ENCODE results near the gene CEP41.

Gene CEP41, protein sequence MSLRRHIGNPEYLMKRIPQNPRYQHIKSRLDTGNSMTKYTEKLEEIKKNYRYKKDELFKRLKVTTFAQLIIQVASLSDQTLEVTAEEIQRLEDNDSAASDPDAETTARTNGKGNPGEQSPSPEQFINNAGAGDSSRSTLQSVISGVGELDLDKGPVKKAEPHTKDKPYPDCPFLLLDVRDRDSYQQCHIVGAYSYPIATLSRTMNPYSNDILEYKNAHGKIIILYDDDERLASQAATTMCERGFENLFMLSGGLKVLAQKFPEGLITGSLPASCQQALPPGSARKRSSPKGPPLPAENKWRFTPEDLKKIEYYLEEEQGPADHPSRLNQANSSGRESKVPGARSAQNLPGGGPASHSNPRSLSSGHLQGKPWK

DNA sequence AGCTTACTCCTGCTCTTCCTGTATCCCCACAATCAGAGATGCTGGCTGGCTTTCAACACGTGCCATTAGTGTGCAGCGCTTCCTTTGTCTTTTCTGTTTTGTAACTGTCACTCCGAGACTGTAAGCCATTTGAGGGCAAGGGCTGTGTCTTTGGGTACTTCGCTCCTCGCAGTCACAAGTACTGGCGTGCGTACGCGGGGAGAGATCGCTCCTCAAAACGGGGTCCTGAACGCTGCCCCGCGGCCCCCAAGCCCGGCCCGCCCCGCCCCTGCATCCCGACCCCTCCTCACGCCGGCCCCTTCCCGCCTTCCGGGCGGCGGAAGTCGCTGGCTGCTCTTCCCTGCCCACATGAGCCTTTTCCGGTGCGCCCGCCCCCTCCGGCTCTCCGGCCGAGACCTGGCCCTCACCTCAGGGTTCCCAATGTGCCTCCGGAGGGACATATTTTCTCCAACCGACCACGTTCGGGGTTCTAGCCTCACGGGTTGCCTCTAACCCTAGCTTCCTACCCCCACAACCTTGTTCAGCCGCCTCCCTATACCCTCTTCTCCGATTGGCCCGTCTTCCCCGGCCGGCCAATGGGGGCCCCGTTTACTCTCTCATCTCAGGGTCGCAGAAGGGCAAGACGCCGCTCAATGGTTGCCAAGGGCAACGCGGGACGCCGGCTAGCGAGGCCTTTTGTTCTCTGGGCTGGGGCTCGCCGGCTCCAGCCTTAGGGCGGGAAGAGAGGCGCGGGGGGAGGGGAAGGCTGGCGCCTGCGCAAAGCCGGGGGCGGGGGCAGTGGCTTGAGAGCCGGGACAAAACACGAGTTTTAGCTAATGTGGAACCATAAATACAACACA, at the start of gene CEP41:
TSS of gene CEP41 (minus strand) at position 490 of the 839 bp plus-strand sequence. CDS start at position 440, 50 bp downstream.
- DNase-seq (ENCODE audit: low read depth, low spot score) = peak; percentile 91

DNA sequence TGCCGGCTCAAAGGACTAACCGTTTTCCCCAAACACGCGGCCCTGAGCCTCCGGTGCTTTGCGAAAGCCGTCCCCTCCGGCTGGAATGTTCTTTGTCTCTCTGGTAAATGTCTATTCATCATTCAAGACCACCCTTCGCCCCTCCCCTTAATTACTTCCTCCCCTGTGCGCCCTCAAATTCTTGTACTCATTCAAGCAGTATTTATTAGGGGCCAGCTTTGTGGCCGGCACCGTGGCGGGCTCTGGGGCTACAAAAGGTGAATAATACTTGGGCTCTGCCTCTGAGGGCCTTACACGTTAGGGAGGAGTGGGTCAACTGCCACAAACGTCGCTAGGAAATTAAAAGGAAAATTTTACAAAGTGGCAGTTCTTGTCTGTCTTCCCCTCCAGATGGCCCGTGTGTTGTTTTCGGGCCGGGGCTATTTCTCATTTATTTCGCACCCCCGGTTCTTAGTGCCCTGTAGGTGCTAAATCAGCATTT, 49.5 kb upstream of the CEP41 start:
- DNase-seq (ENCODE audit: low read depth, low spot score) = no peak

DNA sequence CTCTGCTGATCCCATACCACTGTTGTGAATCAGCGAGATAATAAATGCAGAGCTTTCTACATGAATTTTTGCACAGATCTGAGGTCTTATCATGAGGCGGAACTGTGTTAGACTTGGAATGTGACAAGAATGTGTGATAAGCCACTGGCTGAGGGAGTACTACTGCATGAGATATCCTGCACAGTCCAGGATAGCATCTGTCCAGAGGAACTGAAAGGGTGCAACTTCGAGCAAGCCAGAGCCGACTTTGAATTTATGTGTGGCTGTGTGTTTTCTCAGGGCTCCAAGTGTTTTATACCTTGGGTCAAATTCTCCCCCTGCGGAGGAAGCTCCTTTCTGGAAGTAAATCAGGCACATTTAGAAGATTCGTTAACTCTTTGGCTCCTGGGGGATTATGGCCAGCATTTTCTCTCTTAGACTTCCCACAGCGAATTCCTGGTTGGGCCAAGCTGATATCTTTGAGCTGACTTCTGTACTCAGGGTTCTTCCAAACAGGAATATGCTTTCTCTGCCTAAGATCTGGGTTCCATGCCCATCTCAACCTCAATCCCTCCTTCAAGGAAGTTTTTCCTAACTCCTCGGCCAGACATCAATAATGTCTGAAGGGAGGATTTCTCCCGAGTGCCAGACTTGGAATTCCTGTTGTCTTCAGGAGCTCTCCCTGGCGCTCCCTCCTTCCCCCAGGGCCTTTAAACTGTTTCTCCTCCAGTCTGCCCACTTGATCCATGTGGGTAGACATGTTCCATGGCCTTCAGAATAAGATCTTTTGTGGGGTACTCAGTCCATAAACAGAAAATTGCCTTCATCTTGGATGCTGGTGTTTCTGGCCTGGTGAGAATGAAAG, 48.5 kb upstream of the CEP41 start:
- no peak for DNase-seq (ENCODE audit: low read depth, low spot score)

DNA sequence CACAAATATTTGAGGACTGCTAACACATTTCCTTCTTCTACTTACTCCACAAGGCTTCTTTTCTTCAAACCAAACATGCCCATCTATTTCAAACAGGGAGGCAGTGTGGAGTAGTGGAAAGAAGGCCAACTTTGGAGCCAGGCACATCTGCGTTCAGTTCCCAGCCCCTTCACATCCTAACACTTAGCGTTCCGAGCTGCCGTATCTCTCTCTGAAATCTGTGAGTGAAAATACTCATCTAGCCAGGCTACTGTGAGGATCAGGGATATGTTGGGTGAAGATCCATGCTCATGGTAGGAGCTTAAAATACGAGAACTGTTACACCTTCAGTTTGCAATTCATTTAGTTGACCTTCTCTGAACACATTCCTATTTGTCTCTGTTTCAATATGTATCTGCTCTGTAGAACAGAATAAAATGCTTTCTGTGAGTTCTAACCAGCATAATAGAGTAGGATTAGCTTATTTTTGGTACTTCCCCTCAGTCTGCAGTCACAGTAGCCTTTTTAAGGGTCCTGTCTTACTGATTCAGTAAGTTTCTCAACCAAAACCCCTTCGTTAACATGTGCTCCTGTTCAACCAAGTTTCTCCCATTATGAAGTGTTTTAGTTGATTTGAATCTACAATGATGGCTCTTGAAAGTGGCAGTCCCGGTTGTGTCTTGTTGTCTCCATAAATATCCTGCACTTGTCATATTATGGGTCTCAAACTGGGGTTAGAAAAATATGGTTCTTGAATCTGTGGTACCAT, 47.8 kb upstream of the CEP41 start:
- no peak for DNase-seq (ENCODE audit: low read depth, low spot score)

DNA sequence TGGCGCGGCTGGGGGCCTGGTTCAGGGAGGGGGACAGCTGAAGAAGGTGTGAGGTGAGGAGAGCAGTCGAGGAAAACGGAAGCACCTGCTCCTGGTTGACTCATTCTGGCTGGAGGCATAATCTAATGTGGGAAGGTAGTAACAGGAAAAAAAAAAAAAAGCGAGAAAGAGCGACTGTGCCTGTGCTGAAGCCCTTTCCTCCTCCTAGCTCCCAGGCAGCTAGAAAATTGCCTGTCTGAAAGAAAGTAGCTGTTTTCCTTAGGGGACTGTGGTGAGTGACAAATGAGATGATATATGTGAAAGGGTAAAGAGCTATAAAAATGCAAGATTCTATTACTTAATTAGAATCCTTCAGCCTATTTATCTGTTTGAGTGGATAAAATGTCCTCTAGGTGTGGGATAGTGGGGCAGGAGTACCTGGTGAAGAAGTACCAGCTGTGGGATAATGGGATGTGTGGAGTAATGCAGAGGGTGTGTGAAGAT, 46.2 kb upstream of the CEP41 start:
- DNase-seq (ENCODE audit: low read depth, low spot score) = no peak

DNA sequence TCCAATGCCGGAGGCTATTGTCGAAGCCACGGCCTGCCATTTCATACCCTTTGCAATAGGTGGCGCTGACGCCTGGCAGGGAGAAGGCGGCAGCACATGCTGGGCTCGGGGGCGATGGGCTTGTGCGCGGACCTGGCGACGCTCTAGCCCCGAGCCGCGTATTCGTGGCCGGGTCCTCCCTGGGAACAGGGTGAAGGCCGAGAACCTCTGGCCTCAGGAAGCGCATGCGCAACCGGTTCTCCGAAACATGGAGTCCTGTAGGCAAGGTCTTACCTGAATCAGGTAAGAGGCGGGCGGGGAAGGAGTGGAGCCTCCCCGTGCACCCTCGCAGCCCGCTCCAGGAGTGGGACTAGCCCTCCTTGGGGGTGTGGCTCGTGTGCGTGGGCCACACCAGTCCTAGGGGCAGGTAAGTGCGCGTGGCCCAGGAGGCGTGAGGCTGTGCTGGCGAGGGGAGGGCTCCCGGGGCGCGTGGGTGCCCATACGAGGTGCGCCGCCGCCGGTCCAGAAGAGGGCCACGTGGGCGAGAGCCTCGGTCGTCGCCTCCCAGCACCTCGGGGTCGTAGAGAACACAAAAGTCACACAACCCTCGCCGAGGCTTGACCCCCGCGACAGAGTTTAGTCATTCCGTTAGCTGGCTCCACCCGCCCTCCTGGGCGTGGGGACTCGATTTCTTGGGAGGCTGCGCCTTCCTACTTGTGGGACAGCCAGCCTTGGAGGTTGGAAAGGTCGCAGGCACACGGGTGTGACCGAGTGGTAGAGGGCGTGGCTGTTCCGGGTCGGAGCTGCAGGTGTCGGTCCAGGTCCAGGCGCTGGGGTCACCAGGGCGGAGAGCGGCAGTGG, 45.5 kb upstream of the CEP41 start:
- no peak for DNase-seq (ENCODE audit: low read depth, low spot score)

DNA sequence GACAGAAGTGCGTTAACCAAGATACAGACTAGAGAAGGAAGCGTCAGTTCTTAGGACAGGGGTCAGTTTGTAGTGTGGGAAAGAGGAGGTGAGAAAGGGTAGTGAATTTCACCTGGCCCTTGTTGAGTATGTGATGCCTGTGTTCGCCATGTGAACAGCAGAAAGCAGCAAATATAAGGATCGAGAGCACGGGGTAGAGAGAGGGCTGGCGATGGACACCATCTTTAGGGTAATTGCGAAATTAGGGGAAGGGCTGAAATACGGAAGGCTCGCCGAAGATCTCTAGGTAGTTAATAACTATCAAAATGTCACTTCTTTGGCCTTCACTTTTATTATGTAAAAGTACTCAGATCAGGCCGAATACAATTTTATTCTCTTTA, 44.9 kb upstream of the CEP41 start:
- no peak for DNase-seq (ENCODE audit: low read depth, low spot score)

DNA sequence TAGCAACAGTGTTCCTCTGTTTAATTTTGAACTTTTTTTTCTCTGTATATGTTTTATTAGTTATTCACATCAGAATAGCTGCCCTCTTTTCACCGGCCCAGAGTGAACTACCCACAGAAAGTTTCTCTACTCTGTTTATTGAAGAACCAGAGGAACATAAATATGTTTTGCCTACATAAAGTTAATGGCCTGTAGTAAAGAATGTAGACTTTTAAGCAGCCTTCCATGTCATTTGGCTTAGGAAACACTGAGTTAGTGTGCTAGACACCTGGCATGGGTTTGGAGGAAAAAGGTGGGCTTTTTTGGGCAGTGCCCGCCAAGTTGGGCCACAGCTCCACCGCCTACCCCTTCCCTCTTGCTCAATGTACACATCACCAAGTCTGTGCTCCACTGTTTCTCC, 42.2 kb upstream of the CEP41 start:
- no peak for DNase-seq (ENCODE audit: low read depth, low spot score)

DNA sequence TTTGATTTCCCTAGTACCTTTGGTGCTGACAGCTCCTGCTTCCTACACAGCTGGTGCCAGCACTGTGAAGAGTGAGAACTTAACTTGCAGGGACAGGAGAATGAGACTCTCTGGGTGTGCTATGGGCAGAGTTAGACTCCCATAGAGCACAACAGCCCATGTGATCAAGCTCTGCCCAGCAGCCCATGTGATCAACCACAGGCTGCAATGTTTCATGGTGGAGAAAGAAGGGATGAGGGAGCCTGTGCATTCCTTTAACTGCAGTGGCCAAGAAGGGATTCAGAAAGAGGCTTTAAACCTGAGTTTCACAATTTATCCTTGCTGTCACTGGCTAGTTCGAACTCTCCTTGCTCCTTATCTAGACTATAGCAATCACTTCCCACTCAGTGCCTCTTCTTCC, 41.1 kb upstream of the CEP41 start:
- no peak for DNase-seq (ENCODE audit: low read depth, low spot score)

DNA sequence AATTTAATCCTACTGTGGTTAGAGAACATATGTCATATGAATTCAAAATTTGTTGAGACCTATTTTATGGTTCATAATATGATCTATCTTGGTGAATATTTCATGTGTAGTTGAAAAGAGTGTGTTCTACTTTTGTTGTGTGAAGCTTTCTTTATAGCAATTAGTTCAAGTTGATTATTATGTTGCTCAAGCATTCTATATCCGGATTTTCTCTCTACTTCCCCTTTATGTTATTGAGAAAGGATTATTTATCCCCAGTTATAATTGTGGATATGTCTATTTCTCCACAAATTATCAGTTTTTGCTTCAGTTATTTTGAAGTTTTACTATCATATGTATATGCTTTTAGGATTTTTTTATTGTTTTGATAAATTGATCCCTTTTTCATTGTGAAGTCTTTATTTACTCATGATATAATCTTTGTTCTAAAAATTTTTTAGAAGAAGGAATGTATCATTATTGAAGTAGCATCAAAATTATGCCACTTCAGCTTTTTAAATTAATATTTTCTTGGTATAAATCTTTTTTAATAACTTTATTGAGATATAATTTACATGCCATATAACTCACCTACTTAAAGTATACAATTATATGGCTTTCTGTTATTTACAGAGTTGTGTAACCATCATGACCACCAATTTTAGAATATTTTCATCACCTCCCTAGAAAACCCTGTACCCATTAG, 39.0 kb upstream of the CEP41 start:
- no peak for DNase-seq (ENCODE audit: low read depth, low spot score)

DNA sequence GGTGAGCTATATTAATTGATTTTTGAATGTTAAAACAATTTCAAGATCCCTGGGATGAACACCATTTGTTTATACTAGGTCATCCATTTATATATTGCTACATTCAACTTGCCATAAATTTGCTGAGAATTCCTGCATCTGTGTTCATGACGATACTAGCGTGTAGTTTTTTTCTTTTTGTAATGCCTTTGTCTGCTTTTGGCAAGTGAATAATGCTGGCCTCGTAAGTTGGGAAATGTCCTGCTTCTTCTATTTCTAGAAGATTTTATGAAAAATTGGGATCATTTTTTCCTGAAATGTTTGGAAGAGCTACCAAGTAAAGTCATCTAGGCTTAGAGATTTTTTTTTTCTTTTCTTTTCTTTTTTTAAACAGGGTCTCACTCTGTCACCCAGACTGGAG, 38.2 kb upstream of the CEP41 start:
- no peak for DNase-seq (ENCODE audit: low read depth, low spot score)

DNA sequence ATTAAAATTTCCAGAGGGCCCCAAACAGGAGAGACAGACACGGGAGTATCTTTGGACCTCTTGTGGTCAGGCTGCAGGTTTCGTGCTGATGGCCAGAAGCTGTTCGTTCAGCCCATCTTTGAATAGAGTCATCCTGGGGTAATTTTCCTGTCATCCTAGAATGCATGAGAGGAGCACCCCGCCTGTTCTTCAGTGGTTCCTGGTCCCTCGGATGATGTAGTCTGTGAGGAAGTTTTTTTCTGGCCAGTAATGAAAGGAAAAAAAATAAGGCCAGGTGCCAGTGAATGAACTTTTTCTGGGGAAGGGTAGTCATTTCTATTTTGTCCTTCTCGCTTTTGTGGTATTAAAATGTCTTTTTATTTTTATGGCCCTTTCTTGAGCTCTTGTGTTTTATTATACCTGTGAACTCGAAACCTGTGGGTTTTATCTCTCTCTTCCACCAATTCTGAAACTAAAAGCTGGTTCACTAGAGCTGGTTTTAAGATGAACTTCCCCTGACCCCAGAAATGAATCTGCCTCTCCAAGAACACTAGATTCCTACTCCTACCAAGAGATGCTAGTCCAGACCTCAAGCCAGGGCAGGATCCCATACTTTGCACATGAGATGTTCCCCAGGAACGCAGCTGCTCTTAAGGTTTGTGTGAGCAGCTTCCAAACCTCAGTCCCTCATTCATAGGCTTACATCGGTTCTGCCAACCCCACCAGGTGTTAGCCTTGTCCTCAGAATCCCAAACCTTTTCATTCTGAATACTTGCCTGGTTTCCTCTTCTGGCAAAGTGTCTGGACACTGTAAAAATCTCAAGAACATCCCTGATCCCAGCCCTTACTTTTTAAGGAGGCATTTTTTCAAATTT, 35.7 kb upstream of the CEP41 start:
- no peak for DNase-seq (ENCODE audit: low read depth, low spot score)

DNA sequence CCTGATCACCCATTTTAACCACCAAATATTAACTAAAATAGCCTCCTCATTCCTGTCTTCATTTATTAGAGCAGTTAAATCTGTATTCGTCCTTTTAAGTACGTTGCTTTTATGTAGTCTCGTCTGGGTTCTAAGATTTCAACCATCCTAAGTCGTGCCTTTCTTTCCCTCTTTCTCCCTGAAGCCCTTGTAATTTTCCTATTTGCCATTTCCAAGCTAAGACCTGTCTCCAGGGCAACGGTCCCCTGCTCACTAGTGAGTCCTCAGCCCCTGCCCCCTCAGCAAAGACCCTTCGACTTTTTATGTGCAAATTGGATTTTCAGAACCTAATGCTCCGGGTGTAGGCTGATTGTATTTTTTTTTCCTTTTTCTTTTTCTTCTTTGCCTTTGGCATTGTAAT, 35.0 kb upstream of the CEP41 start:
- no peak for DNase-seq (ENCODE audit: low read depth, low spot score)

DNA sequence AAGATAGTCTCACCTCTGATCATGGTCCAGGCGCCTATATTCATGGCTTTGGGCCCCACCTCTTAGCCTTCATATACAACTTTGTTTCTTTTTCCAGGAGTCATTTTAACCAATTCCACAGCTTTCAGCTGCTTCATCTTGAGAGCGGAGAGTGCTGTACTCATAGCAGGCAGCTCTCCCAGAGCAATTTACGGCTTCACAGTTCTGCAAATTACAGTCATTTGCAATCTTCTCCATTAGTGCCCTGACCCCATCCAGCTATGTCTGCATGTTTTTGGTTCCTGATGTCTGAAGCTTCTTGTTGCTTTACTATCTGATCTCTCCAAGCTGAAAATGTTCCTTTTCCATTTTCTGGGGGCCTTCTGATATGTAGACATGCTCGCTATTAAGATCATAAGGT, 33.1 kb upstream of the CEP41 start:
- no peak for DNase-seq (ENCODE audit: low read depth, low spot score)

DNA sequence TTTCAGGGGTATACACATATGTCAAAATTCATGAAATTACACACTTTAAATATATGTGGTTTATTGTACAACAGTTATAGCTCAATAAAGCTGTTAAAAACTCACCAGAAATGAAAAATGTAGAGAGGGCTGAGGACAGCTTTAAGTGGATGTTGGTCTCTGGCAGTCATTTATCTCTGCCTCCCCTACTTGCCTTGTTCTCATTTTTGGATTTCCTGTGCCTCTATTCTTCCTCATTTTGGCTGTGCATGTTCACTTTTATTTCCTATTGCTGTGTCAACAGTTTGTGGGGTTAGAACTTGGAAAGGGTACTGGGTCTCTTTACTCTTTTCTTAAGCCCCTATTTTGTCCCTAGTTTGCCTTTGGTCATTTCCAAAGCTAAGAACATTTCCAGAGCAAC, 32.5 kb upstream of the CEP41 start:
- no peak for DNase-seq (ENCODE audit: low read depth, low spot score)

DNA sequence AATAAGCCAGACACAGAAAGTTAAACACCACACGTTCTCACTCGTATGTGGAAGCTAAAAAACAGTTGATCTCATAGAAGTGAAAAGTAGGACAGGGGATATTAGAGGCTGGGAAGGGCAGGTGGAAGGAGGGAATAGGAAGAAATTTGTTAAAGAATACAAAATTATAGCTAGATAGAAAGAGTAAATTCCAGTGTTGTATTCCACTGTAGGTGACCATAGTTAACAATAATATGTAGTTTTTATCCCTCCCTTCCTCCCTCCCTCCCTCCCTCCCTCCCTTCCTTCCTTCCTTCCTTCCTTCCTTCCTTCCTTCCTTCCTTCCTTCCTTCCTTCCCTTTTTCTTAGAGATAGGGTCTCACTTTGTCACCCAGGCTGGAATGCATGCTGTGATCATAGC, 31.2 kb upstream of the CEP41 start:
- no peak for DNase-seq (ENCODE audit: low read depth, low spot score)

DNA sequence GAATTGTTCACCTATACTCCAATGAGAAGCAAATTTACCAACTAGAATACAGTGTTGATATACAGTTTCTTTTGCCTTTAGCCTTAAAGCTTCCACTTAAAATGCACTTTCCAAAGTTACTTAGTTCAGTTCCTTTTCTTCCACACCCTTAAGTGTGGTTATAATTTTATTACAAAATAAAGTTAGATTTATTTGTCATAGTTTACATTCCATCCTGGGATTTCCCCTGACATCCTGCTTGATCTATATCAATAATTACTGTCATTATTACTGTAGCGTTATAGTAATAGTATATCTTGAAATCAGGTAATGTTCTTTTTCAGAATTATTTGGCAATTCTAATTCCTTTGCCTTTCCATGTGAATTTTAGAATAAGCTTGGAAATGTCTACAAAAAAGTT, 27.8 kb upstream of the CEP41 start:
- DNase-seq (ENCODE audit: low read depth, low spot score) = no peak

DNA sequence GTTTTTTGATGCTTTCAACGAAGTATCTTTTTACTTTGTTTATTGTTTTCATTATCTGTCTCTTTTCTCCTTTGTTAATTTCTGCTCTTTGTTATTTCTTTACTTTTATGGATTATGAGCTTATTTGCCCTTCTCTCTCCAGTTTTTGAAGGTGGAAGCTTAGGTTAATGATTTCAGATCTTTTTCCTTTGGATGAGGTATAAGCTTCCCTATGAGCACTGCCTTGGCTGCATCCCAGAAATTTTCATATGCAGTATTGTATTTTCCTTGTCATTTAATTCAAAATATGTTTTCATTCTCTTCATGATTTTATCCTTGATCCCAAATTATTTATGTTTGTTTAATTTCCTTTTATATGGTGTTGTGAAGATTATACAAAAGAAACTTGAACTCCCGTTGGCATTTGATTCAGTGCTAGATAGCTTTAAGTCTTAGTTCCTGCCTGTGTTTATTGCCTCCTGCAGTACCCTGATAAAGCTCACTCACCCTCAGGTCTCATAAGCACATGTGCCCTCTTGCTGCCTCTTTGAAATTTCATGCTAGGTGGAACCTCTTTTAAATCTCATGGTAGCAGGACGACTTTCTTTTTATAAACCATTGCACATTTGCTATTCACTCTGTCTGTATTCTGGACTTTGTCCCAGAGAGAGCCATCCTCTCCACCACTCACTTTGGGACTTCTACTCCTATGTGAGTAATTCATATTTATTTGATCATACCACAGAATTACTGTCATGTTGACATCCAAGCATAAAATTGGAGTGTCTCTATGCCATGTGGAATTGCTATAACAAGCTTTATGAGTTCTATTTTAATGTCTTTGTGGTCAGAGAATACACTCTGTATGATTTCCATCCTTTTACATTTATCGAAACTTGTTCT, 23.0 kb upstream of the CEP41 start:
- DNase-seq (ENCODE audit: low read depth, low spot score) = no peak
